HCT116 (cell line): Measurements from ENCODE around the gene CST11. TPM values are rescaled to one million over a fixed set of nuclear protein-coding genes. Genes with fewer than 3 reads are reported as not detected.

Source experiments
- ATAC-seq: fragments of 200-7000 bp; cut with Tn5 transposase; 2 replicates; pipeline ENCODE4 v1.9.1; 2020; ENCODE audit warnings: mild to moderate bottlenecking, moderate library complexity
- BruUV-seq: library from RNA; stranded (reverse); fragments of 400-500 nt; replicated peaks from 2 replicates; lab custom pipeline; 2021; lab: Mats Ljungman, UMichigan
- CTCF ChIA-PET: fragments of 300-600 bp; sonication (Branson Sonifier 250); formaldehyde crosslinking; loops from one replicate; lab custom pipeline; 2021; ENCODE audit warnings: antibody characterized with exemption; lab: Charles Lee
- POLR2A ChIA-PET: fragments of 300-600, 350-600 bp; sonication (Branson Sonifier 250); formaldehyde crosslinking; loops from one replicate; lab custom pipeline; 2021; ENCODE audit warnings: antibody characterized with exemption; lab: Charles Lee
- RAD21 ChIA-PET, 2 experiments: fragments of 300-600 bp; sonication (Branson Sonifier 250); formaldehyde crosslinking; loops; one replicate each; lab custom pipeline; 2023; ENCODE audit warnings: low total read pairs in 2 of 2; ENCODE audit not compliant: uncharacterized antibody in 2 of 2, unreplicated experiment in 2 of 2, low non-redundant PET in 1 of 2; lab: Charles Lee
- DNase-seq: peaks from one replicate; pipeline ENCODE4 v3.0.0-alpha.2; 2010; ENCODE audit warnings: low read depth, low spot score
- H2AFZ ChIP-seq: fragments of 200-600 bp; shearing (Covaris generic), sonication (generic); 2 replicates; pipeline ENCODE4 v1.6.1; 2017; ENCODE audit warnings: low read depth, mixed run types, mixed read lengths, antibody characterized with exemption, low read length; ENCODE audit not compliant: poor library complexity, severe bottlenecking
- H3K27ac ChIP-seq: 2 replicates; pipeline ENCODE4 v1.5.1; 2012; ENCODE audit warnings: low read depth, low read length
- H3K27me3 ChIP-seq: fragments of 200-600 bp; sonication (generic); 2 replicates; pipeline ENCODE4 v1.6.1; 2016; ENCODE audit warnings: mixed run types, low read length, mixed read lengths; ENCODE audit not compliant: insufficient read depth
- H3K36me3 ChIP-seq, 2 experiments: fragments of 200-500 bp in 1 of 2; fragments of 200-600 bp in 1 of 2; sonication (Bioruptor generic) in 1 of 2; sonication (generic) in 1 of 2; 2 replicates each; pipeline versions ENCODE4 v1.5.1 to v1.6.1; 2014 to 2016; ENCODE audit warnings: low read length in 2 of 2, inconsistent platforms in 1 of 2, mixed read lengths in 1 of 2, mixed run types in 1 of 2; ENCODE audit not compliant: insufficient read depth in 2 of 2, control insufficient read depth in 1 of 2
- H3K4me1 ChIP-seq, 2 experiments: fragments of 200-600 bp in 1 of 2; sonication (generic) in 1 of 2; 2 replicates each; pipeline versions ENCODE4 v1.5.1 to v1.6.1; 2012 to 2017; ENCODE audit warnings: low read length in 2 of 2, inconsistent platforms in 1 of 2, mild to moderate bottlenecking in 1 of 2, mixed read lengths in 1 of 2, mixed run types in 1 of 2, moderate library complexity in 1 of 2; ENCODE audit not compliant: insufficient read depth in 2 of 2, control insufficient read depth in 1 of 2
- H3K4me2 ChIP-seq: fragments of 200-600 bp; sonication (generic); 2 replicates; pipeline ENCODE4 v1.6.1; 2017; ENCODE audit warnings: mixed run types, low read length, mixed read lengths
- H3K4me3 ChIP-seq, 2 experiments: fragments of 200-600 bp in 1 of 2; sonication (generic) in 1 of 2; replicated peaks in 1 of 2; 2 replicates each; pipeline ENCODE4 v1.5.1; 2011 to 2016; ENCODE audit warnings: low read length in 2 of 2, control low read depth in 1 of 2, low read depth in 1 of 2, mild to moderate bottlenecking in 1 of 2, mixed read lengths in 1 of 2, mixed run types in 1 of 2
- H3K79me2 ChIP-seq: fragments of 200-600 bp; sonication (generic); 2 replicates; pipeline ENCODE4 v1.6.1; 2017; ENCODE audit warnings: mild to moderate bottlenecking, mixed run types, low read length, moderate library complexity, mixed read lengths; ENCODE audit not compliant: insufficient read depth
- H3K9ac ChIP-seq: fragments of 200-600 bp; sonication (generic); 2 replicates; pipeline ENCODE4 v1.6.1; 2016; ENCODE audit warnings: low read length, mixed read lengths
- H3K9me2 ChIP-seq: fragments of 200-600 bp; sonication (generic), shearing (Covaris generic); 2 replicates; pipeline ENCODE4 v1.6.1; 2017; ENCODE audit warnings: mixed run types, mild to moderate bottlenecking, moderate library complexity; ENCODE audit not compliant: insufficient read depth
- H3K9me3 ChIP-seq, 2 experiments: fragments of 200-500 bp in 1 of 2; fragments of 200-600 bp in 1 of 2; sonication (Bioruptor generic) in 1 of 2; sonication (generic) in 1 of 2; 2 replicates each; pipeline ENCODE4 v1.6.1; 2014 to 2017; ENCODE audit warnings: low read length in 2 of 2, mixed read lengths in 2 of 2, inconsistent platforms in 1 of 2, low read depth in 1 of 2, mild to moderate bottlenecking in 1 of 2, mixed run types in 1 of 2, moderate library complexity in 1 of 2; ENCODE audit not compliant: control insufficient read depth in 1 of 2, insufficient read depth in 1 of 2
- H4K20me1 ChIP-seq: fragments of 200-600 bp; sonication (generic), shearing (Covaris generic); 2 replicates; pipeline ENCODE4 v1.6.1; 2017; ENCODE audit warnings: mixed run types, mild to moderate bottlenecking, moderate library complexity; ENCODE audit not compliant: insufficient read depth
- CEBPB ChIP-seq: IDR thresholded peaks from 2 replicates; pipeline ENCODE4 v1.6.1; 2012; ENCODE audit warnings: low read depth
- CTCF ChIP-seq, 3 experiments: fragments of 200-600 bp in 1 of 3; sonication (generic) in 1 of 3; IDR thresholded peaks in 2 of 3; conservative IDR thresholded peaks in 1 of 3; 2 replicates each; pipeline ENCODE4 v1.5.1; 2012 to 2017; ENCODE audit warnings: low read depth in 2 of 3, low read length in 2 of 3, antibody characterized with exemption in 1 of 3, borderline replicate concordance in 1 of 3, control low read depth in 1 of 3, mild to moderate bottlenecking in 1 of 3, mixed read lengths in 1 of 3, mixed run types in 1 of 3, moderate library complexity in 1 of 3; ENCODE audit not compliant: insufficient read depth in 1 of 3
- ELF1 ChIP-seq: IDR thresholded peaks from 2 replicates; pipeline ENCODE4 v1.6.1; 2012; ENCODE audit warnings: low read depth, borderline replicate concordance
- EZH2 ChIP-seq: fragments of 200-600 bp; sonication (generic); IDR thresholded peaks from 2 replicates; pipeline ENCODE4 v1.6.1; 2017; ENCODE audit warnings: antibody characterized with exemption, mixed run types
- EZH2phosphoT487 ChIP-seq: fragments of 200-600 bp; IDR thresholded peaks from 2 replicates; pipeline ENCODE4 v1.6.1; 2018; ENCODE audit warnings: antibody characterized with exemption, borderline replicate concordance
- FOSL1 ChIP-seq: IDR thresholded peaks from 2 replicates; pipeline ENCODE4 v1.6.1; 2012; ENCODE audit warnings: low read depth
- POLR2A ChIP-seq: IDR thresholded peaks from 2 replicates; pipeline ENCODE4 v1.7.0; 2011; ENCODE audit warnings: borderline replicate concordance; ENCODE audit not compliant: insufficient read depth, insufficient read length; ENCODE audit errors: extremely low read depth
- RAD21 ChIP-seq: IDR thresholded peaks from 2 replicates; pipeline ENCODE4 v1.6.1; 2012; ENCODE audit warnings: low read depth, mild to moderate bottlenecking
- REST ChIP-seq: IDR thresholded peaks from 2 replicates; pipeline ENCODE4 v1.6.1; 2012; ENCODE audit warnings: low read depth
- SP1 ChIP-seq: IDR thresholded peaks from 2 replicates; pipeline ENCODE4 v1.6.1; 2012; ENCODE audit warnings: low read depth
- SRF ChIP-seq: IDR thresholded peaks from 2 replicates; pipeline ENCODE4 v1.6.1; 2012; ENCODE audit warnings: low read depth
- TCF7L2 ChIP-seq: IDR thresholded peaks from 2 replicates; pipeline ENCODE4 v1.7.0; 2011; ENCODE audit warnings: borderline replicate concordance, inconsistent platforms; ENCODE audit not compliant: insufficient read depth, insufficient read length; ENCODE audit errors: extremely low read depth
- YY1 ChIP-seq: IDR thresholded peaks from 2 replicates; pipeline ENCODE4 v1.6.1; 2011; ENCODE audit warnings: low read length, low read depth, moderate library complexity, mild to moderate bottlenecking; ENCODE audit not compliant: insufficient replicate concordance; ENCODE audit errors: extremely low read depth
- ZNF274 ChIP-seq: fragments of 200-500 bp; sonication (Bioruptor generic); IDR thresholded peaks from 2 replicates; pipeline ENCODE4 v1.6.1; 2014; ENCODE audit warnings: mild to moderate bottlenecking, low read depth, low read length, inconsistent platforms
- intact Hi-C: fragments of 100-400 bp; cut with micrococcal nuclease; formaldehyde crosslinking; loops from 2 replicates; pipeline ENCODE4 v1.10.0; 2022
- total RNA-seq: library from RNA; stranded (reverse); gene quantifications from one replicate; pipeline ENCODE4 v1.2.1, GENCODE V29; 2021; ENCODE audit not compliant: unreplicated experiment

CST11 gene
- total RNA-seq, 1 experiment from 2014 or later = not detected

GRCh38 chr20:23434521-23435313 is 18.0 kb downstream of the CST11 start:
- H3K9me3 ChIP-seq = no peaks in the 10 kb centered on the region
- H3K79me2 ChIP-seq = no peaks in the 10 kb centered on the region
- H3K4me2 ChIP-seq = no peak overlapping the region
- H4K20me1 ChIP-seq = no peaks in the 10 kb centered on the region
- H3K36me3 ChIP-seq = no peaks in the 10 kb centered on the region
- CTCF ChIA-PET = interaction anchor here (1.1 kb wide), 1 partner anchor 12 kb away, joined by 4 read pairs; no protein-coding TSS in a partner anchor
- 0 out of 2 replicates have a peak, but pooled peaks cover 3% of the 10 kb centered on the region for H3K27me3 ChIP-seq
- BruUV-seq = no TSS peak
- H2AFZ ChIP-seq = no peak overlapping the region
- H3K4me3 ChIP-seq = no peak overlapping the region
- H3K9ac ChIP-seq = no peak overlapping the region
- DNase-seq = no peak
- TF ChIP-seq EZH2 (no peak), FOSL1 (no peak), ELF1 (no peak), RAD21 (no peak), YY1 (no peak)
- no peaks in the 10 kb centered on the region for H3K4me1 ChIP-seq
- RAD21 ChIA-PET = no interaction called here
- no peaks in the 10 kb centered on the region for H3K9me2 ChIP-seq
- intact Hi-C loops = no loop called here
- no peak overlapping the region for H3K27ac ChIP-seq
- POLR2A ChIA-PET = interaction anchor here (0.9 kb wide), 1 partner anchor 13 kb away, joined by 3 read pairs; the partner anchor contains the start of gene NAPB
- no peak for ATAC-seq

- POLR2A ChIA-PET = no interaction called here
- Histone ChIP-seq H3K4me2 (no peak overlapping the region), H3K9ac (no peak overlapping the region), H3K36me3 (no peaks in the 10 kb centered on the region), H3K79me2 (no peaks in the 10 kb centered on the region), H4K20me1 (no peaks in the 10 kb centered on the region), H2AFZ (no peak overlapping the region), H3K4me3 (no peak overlapping the region), H3K27me3 (0 out of 2 replicates have a peak, but pooled peaks cover 3% of the 10 kb centered on the region), H3K9me2 (no peaks in the 10 kb centered on the region), H3K27ac (no peak overlapping the region), H3K9me3 (no peaks in the 10 kb centered on the region), H3K4me1 (no peaks in the 10 kb centered on the region)
- CTCF ChIA-PET = no interaction called here
- DNase-seq (no peak), ATAC-seq (no peak)
- BruUV-seq = no TSS peak
- intact Hi-C loops = no loop called here
- RAD21 ChIA-PET = no interaction called here
- TF ChIP-seq ZNF274 (no peak), SP1 (no peak), YY1 (no peak), CTCF (IDR thresholded peaks at IDR 0.05 in 2 of 3, conservative IDR thresholded peaks at IDR 0.05 in 1 of 3; ENCODE audit: borderline replicate concordance in 1 of 3, insufficient read depth in 1 of 3, low read depth in 2 of 3, low read length in 2 of 3) (no peak), POLR2A (no peak), CEBPB (no peak), SRF (no peak), REST (no peak), TCF7L2 (no peak), EZH2phosphoT487 (no peak)
Observed at GRCh38 chr20:23433628-23434027, 19.0 kb downstream of the CST11 start.
